Retinal pigment epithelial cell (primary cell): ENCODE results near the gene LAMA4.
A peak's percentile ranks its signal among the peaks of the same experiment; 100 is the strongest.

ENCODE experiments used
- DNase-seq: peaks from one replicate; pipeline ENCODE4 v3.0.0-alpha.2; 2010; ENCODE audit warnings: low read depth
- H3K4me3 ChIP-seq: 2 replicates; pipeline ENCODE4 v1.5.1; 2011; ENCODE audit warnings: mild to moderate bottlenecking, low read length, control low read depth, moderate library complexity
- TF ChIP-seq, protein P1 (sequence below): conservative IDR thresholded peaks from 2 replicates; pipeline ENCODE4 v1.5.1; 2011; ENCODE audit warnings: low read depth, low read length, control low read depth, inconsistent platforms

The LAMA4 gene

DNA sequence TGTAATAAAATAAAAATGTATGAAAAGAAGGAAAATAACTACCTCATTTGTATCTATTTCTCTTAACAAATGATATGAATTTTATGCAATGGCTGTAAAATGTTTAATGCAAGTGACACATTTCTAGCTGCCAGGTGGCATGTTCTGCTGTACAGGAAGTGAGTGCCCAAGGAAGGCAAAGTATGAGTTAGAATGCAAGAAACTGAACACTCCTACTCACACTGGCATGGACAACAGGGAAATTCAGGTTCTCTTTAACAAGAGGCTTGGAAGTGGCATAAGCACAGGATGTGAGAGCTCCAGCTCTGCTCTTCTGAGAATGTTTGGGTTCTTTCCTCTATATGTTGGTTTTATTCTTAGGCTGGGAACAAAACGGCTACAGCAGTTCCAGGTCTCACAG is 20.4 kb upstream of the LAMA4 start:
- no peak overlapping the region for H3K4me3 ChIP-seq
- TF ChIP-seq, protein P1, sequence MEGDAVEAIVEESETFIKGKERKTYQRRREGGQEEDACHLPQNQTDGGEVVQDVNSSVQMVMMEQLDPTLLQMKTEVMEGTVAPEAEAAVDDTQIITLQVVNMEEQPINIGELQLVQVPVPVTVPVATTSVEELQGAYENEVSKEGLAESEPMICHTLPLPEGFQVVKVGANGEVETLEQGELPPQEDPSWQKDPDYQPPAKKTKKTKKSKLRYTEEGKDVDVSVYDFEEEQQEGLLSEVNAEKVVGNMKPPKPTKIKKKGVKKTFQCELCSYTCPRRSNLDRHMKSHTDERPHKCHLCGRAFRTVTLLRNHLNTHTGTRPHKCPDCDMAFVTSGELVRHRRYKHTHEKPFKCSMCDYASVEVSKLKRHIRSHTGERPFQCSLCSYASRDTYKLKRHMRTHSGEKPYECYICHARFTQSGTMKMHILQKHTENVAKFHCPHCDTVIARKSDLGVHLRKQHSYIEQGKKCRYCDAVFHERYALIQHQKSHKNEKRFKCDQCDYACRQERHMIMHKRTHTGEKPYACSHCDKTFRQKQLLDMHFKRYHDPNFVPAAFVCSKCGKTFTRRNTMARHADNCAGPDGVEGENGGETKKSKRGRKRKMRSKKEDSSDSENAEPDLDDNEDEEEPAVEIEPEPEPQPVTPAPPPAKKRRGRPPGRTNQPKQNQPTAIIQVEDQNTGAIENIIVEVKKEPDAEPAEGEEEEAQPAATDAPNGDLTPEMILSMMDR = no peak
- DNase-seq = no peak

DNA sequence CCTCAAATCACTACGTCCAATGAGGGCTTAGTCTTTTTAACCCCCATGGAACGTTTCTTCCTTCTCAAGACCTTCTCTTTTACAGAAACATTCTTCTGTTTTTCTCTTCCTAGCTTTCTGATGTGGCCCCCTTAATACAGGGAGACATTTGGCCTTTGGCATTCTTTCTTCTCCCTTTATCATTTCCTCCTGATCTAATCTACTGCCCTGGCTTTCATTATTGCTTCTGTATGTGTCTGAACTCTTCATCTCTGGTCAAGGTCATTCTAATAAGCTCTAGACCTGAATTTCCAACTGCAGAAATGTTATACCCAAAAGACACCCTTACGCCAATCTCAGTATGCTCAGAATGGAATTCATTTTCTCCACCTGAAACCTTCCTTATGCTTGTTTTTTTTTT is 18.4 kb upstream of the LAMA4 start:
- TF ChIP-seq, protein P1 = no peak
- DNase-seq = no peak

DNA sequence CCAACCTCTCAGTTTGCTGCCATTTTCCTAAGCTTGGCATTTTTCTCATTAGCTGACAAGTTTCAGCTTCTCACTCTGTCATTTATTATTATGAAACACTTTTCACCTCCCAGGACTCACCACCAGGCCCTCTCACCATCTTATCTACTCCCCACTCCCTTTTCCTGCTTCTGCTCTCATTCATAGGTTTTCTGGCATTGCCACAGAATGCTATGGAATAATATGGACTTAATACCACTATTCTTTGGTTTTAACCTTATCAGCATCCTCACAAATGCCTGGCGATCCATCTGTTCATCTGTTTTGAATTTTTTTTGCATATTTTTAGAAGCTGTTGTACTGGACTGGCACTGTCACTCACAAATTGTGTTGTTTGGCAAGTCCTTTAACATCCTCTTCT is 16.4 kb upstream of the LAMA4 start:
- no peak for DNase-seq
- H3K4me3 ChIP-seq = no peak overlapping the region
- TF ChIP-seq, protein P1 = no peak

More for the DNA sequence above, 18.4 kb upstream of the LAMA4 start:
- H3K4me3 ChIP-seq = no peak overlapping the region

DNA sequence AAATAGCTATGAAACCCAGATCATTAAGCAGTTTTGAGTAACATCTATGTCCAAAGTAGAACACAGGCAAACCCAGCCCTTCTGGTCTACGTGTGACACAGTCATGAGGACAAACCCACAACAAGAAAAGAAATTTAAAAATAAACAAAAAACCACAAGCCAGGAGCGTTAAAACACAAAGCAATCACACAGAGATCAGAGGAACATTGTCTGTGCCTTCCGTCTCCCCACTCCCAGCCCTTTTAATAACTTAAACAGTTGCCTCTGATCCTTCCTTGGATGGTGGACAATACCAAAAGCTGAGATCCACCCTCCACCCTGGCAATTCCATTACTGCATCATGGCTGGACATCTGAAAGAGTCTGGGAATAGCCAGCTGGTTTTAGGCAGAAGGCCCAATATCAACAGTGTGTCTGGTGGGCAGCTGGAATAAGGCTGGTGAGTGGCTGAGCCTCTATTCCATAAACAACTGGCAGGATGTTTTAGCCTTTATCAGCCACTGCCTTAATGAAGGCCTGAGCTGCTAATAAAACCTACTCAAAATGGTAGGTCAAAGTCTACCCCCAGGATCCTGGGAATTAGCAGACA is 15.7 kb upstream of the LAMA4 start:
- TF ChIP-seq, protein P1 = no peak
- no peak for DNase-seq
- no peak overlapping the region for H3K4me3 ChIP-seq

DNA sequence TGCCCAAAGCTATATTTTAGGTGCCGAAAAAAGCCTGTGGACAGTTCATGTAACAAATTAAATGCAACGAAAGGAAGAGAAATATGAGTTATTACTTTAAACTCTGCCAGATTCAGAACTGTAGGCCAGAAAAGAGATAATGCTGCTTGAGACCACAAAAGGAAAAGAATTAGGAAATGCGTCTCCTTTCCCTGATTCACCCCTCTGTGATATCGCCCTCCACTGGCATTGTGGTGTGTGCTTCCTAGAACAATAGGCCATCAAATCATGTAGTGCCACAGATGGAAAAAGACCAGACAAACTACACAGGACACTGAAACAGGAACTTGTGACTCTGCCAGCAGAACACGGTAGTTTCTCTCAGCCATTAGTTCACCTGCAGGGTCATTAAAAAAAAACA is 14.7 kb upstream of the LAMA4 start:
- no peak overlapping the region for H3K4me3 ChIP-seq
- no peak for DNase-seq
- TF ChIP-seq, protein P1 = peak; percentile 56

DNA sequence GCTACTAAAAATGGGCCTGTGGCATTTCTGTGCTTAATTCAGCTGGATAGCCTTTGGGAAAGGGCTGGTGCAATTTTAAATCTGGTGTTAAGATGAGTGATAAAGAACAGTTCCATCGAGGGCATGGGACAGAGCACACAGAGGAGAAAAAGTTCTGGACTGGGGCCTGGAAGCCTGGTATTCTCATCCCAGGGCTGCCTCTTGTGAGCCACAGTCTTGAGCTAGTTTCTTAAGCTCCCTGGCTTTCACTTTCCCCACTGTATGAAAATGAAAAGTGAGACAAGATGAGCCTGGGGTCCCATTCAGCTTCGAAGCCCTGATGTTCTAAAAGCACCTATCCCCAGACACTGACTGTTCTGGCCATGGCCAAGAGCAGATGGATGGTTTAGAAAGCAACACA is 14.3 kb upstream of the LAMA4 start:
- TF ChIP-seq, protein P1 = no peak
- no peak overlapping the region for H3K4me3 ChIP-seq
- no peak for DNase-seq

DNA sequence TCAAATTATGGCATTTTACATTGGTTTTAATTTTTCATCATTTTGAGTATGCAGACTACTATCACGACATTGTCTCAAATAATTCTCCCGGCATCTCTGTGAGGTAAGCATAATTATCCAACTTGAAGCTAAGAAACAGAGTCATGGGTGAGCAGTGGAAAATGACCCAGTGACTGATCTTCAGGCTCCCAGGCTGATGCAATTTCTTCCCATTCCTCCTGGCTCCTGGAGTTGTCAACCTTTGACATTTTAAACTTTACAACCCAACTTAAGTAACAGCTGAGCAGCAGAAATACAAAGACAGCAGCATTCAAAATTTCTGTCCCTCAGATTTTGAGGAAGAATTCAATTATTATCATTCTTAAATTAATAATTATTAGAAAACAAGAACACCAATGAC is 13.7 kb upstream of the LAMA4 start:
- TF ChIP-seq, protein P1 = no peak
- H3K4me3 ChIP-seq = no peak overlapping the region
- DNase-seq = no peak
